GM18907 (cell line): ENCODE results near the gene FAR2.
A peak's percentile ranks its signal among the peaks of the same experiment; 100 is the strongest.

Experiments
- ATAC-seq: cut with Tn5 transposase; IDR thresholded peaks from one replicate; pipeline ENCODE4 v1.9.1; 2021; ENCODE audit warnings: mild to moderate bottlenecking, moderate library complexity; ENCODE audit not compliant: unreplicated experiment

Gene FAR2

GRCh38 chr12:29201296-29201695 is 52.2 kb downstream of the FAR2 start:
- ATAC-seq, result no peak

GRCh38 chr12:29201746-29202145 is 52.7 kb downstream of the FAR2 start:
- ATAC-seq, result no peak

- ATAC-seq, result no peak
Measured at GRCh38 chr12:29204521-29204920, 55.4 kb downstream of the FAR2 start.

GRCh38 chr12:29207120-29207519 is 58.0 kb downstream of the FAR2 start:
- ATAC-seq, result no peak

GRCh38 chr12:29208060-29208459 is 59.0 kb downstream of the FAR2 start:
- peak; percentile 74 for ATAC-seq

- ATAC-seq, result no peak
Measured at GRCh38 chr12:29208936-29209701, 60.0 kb downstream of the FAR2 start.

GRCh38 chr12:29211696-29212095 is 62.6 kb downstream of the FAR2 start:
- no peak for ATAC-seq

- no peak for ATAC-seq
Measured at GRCh38 chr12:29212682-29213403, 63.8 kb downstream of the FAR2 start.

- no peak for ATAC-seq
Measured at GRCh38 chr12:29216266-29216665, 67.2 kb downstream of the FAR2 start.

GRCh38 chr12:29216797-29217575 is 67.9 kb downstream of the FAR2 start:
- ATAC-seq, result no peak

GRCh38 chr12:29220632-29221336 is 71.7 kb downstream of the FAR2 start:
- ATAC-seq, result no peak

- ATAC-seq, result no peak
Measured at GRCh38 chr12:29222200-29222599, 73.1 kb downstream of the FAR2 start.

GRCh38 chr12:29223426-29223825 is 74.3 kb downstream of the FAR2 start:
- no peak for ATAC-seq

- no peak for ATAC-seq
Measured at GRCh38 chr12:29223956-29224543, 75.0 kb downstream of the FAR2 start.

- ATAC-seq, result no peak
Measured at GRCh38 chr12:29224572-29224971, 75.5 kb downstream of the FAR2 start.

- no peak for ATAC-seq
Measured at GRCh38 chr12:29225834-29226233, 76.8 kb downstream of the FAR2 start.

- no peak for ATAC-seq
Measured at GRCh38 chr12:29226616-29227015, 77.5 kb downstream of the FAR2 start.

- ATAC-seq, result no peak
Measured at GRCh38 chr12:29228474-29229157, 79.5 kb downstream of the FAR2 start.

GRCh38 chr12:29229158-29229505 is 80.1 kb downstream of the FAR2 start:
- ATAC-seq, result no peak

GRCh38 chr12:29229937-29230336 is 80.9 kb downstream of the FAR2 start:
- ATAC-seq, result no peak
